Lower leg skin (tissue), 4 donors: ENCODE data around the gene POC1B. TPM values are rescaled to one million over a fixed set of nuclear protein-coding genes. Genes with fewer than 3 reads are reported as not detected.

Experiments used
- DNase-seq, 2 donors: peaks; one replicate each; pipeline ENCODE4 v3.0.0-alpha.2; 2019; ENCODE audit warnings: low spot score in 2 of 2
- H3K4me3 ChIP-seq: fragments of 200-600 bp; sonication (generic); 2 replicates; pipeline ENCODE4 v1.5.1; 2017; ENCODE audit warnings: mild to moderate bottlenecking, low read depth; ENCODE audit not compliant: poor library complexity, severe bottlenecking
- POLR2A ChIP-seq, 2 donors: fragments of 450-650 bp; IDR thresholded peaks; one replicate each; pipeline ENCODE4 v1.6.1; 2016 to 2017; ENCODE audit warnings: antibody characterized with exemption in 2 of 2, mild to moderate bottlenecking in 1 of 2, moderate library complexity in 1 of 2
- WGBS, 2 donors: methylation state at CpG; one replicate each; pipeline ENCODE4 v1.1.5; 2018; 5-methylcytosine and 5-hydroxymethylcytosine counted together
- intact Hi-C: fragments of 100-400 bp; cut with DNase I; formaldehyde crosslinking; loops from one replicate; pipeline ENCODE4 v1.15.0; 2023; ENCODE audit warnings: low total_unique reads
- total RNA-seq, 4 donors: library from RNA; depleted of rRNA; stranded (reverse); fragments of >200 nt; gene quantifications; one replicate each; pipeline ENCODE4 v1.1.0, GENCODE V29; 2016
- TF ChIP-seq, protein P1 (sequence below), 3 donors: fragments of 450-650 bp; IDR thresholded peaks; one replicate each; pipeline ENCODE4 v1.5.1; 2016; ENCODE audit warnings: antibody characterized with exemption in 3 of 3, mild to moderate bottlenecking in 3 of 3, moderate library complexity in 2 of 3

Gene POC1B
- total RNA-seq, 4 donors from 2014 or later, result 10.5 to 15.9 (median 14.7) TPM

GRCh38 chr12:89552376-89552775 is 26.5 kb upstream of the POC1B start:
- DNase-seq, result no peak
- TF ChIP-seq POLR2A (IDR thresholded peaks at IDR 0.05), result no peak
- TF ChIP-seq, protein P1, sequence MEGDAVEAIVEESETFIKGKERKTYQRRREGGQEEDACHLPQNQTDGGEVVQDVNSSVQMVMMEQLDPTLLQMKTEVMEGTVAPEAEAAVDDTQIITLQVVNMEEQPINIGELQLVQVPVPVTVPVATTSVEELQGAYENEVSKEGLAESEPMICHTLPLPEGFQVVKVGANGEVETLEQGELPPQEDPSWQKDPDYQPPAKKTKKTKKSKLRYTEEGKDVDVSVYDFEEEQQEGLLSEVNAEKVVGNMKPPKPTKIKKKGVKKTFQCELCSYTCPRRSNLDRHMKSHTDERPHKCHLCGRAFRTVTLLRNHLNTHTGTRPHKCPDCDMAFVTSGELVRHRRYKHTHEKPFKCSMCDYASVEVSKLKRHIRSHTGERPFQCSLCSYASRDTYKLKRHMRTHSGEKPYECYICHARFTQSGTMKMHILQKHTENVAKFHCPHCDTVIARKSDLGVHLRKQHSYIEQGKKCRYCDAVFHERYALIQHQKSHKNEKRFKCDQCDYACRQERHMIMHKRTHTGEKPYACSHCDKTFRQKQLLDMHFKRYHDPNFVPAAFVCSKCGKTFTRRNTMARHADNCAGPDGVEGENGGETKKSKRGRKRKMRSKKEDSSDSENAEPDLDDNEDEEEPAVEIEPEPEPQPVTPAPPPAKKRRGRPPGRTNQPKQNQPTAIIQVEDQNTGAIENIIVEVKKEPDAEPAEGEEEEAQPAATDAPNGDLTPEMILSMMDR (IDR thresholded peaks at IDR 0.05), result no peak
- H3K4me3 ChIP-seq, result no peak overlapping the region
- WGBS, 2 donors, result 25 to 45% methylated on average over 1 of the region's 1 CpG
- intact Hi-C loops, result no loop called here

- H3K4me3 ChIP-seq, result no peak overlapping the region
- no peak for TF ChIP-seq POLR2A (IDR thresholded peaks at IDR 0.05)
- TF ChIP-seq, protein P1 (IDR thresholded peaks at IDR 0.05), result no peak
- DNase-seq, result no peak
- intact Hi-C loops, result no loop called here
- 95 to 98% methylated on average over 2 of the region's 2 CpGs for WGBS, 2 donors
Observed at GRCh38 chr12:89551747-89552146, 25.9 kb upstream of the POC1B start.

GRCh38 chr12:89547101-89547500 is 21.3 kb upstream of the POC1B start:
- TF ChIP-seq POLR2A (IDR thresholded peaks at IDR 0.05), result no peak
- TF ChIP-seq, protein P1 (IDR thresholded peaks at IDR 0.05), result no peak
- no peak for DNase-seq
- WGBS, 2 donors, result 66 to 71% methylated on average over 4 of the region's 4 CpGs
- intact Hi-C loops, result no loop called here
- H3K4me3 ChIP-seq, result no peak overlapping the region

- WGBS, 2 donors, result 82 to 88% methylated on average over 4 of the region's 4 CpGs
- no peak for TF ChIP-seq POLR2A (IDR thresholded peaks at IDR 0.05)
- TF ChIP-seq, protein P1 (IDR thresholded peaks at IDR 0.05), result no peak
- H3K4me3 ChIP-seq, result no peak overlapping the region
- intact Hi-C loops, result no loop called here
- DNase-seq, result no peak
Observed at GRCh38 chr12:89546151-89546550, 20.3 kb upstream of the POC1B start.

DNA sequence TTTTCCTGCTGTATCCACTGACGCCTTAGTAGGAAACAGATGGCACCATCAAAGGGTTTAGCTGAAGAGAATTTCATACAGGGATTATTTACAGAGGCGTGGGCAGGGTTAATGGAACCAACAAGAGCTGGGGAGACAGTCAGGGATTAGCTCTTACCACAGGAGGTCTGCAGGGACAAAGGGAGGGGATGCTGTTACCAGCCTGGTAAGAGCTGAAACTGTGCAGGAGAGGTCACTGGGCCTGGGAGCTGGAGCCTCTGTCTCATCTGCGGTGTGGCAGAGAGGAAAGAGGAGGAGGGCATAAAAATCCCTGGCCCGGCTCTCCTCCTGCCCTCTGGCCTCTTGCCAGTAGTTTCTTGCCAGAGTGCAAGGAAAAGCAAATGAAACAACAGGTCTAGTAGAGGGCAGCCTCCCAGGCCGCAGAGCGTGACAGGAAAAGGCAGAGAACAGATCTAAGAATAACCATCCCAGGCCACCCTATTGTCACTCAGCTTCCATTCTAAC is 18.9 kb upstream of the POC1B start:
- intact Hi-C loops, result no loop called here
- 59 to 62% methylated on average over 6 of the region's 6 CpGs for WGBS, 2 donors
- DNase-seq, result no peak
- TF ChIP-seq, protein P1 (IDR thresholded peaks at IDR 0.05), result no peak
- TF ChIP-seq POLR2A (IDR thresholded peaks at IDR 0.05), result no peak
- H3K4me3 ChIP-seq, result no peak overlapping the region

GRCh38 chr12:89544022-89544421 is 18.2 kb upstream of the POC1B start:
- intact Hi-C loops, result no loop called here
- no peak for DNase-seq
- WGBS, 2 donors, result 86 to 100% methylated on average over 1 of the region's 1 CpG
- H3K4me3 ChIP-seq, result no peak overlapping the region
- TF ChIP-seq, protein P1 (IDR thresholded peaks at IDR 0.05), result no peak
- no peak for TF ChIP-seq POLR2A (IDR thresholded peaks at IDR 0.05)
